ENCODE data around the gene RNF112.

DNA sequence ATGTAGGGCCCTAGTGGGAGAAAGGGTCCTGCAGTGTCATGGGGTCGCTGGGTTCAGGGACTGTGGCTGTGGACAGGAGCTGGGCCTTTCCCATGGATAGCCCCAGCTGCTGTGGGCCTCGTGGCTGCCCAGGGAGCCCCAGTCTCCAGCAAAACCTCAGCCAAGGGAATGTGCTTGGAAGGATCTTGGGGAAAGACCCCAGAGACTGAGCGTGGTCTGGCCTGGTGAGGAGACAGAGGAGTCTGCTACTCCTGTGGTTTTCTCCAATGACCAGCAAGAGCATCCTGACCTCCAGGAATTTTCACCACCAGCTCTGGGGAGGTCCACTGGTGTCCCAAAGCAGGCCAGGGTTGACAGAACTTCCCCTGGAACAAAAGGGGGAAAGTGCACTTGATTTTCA, 42.3 kb downstream of the RNF112 start:
- TF ChIP-seq, protein P1, sequence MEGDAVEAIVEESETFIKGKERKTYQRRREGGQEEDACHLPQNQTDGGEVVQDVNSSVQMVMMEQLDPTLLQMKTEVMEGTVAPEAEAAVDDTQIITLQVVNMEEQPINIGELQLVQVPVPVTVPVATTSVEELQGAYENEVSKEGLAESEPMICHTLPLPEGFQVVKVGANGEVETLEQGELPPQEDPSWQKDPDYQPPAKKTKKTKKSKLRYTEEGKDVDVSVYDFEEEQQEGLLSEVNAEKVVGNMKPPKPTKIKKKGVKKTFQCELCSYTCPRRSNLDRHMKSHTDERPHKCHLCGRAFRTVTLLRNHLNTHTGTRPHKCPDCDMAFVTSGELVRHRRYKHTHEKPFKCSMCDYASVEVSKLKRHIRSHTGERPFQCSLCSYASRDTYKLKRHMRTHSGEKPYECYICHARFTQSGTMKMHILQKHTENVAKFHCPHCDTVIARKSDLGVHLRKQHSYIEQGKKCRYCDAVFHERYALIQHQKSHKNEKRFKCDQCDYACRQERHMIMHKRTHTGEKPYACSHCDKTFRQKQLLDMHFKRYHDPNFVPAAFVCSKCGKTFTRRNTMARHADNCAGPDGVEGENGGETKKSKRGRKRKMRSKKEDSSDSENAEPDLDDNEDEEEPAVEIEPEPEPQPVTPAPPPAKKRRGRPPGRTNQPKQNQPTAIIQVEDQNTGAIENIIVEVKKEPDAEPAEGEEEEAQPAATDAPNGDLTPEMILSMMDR (conservative IDR thresholded peaks at IDR 0.05 in 1 of 2, IDR thresholded peaks at IDR 0.05 in 1 of 2; ENCODE audit: extremely low read depth in 1 of 2, insufficient read depth in 1 of 2, low read depth in 1 of 2, low read length in 2 of 2) = no peak
- no peak for TF ChIP-seq EZH2 (IDR thresholded peaks at IDR 0.05; ENCODE audit: borderline replicate concordance, low read length)
